B cell (primary cell): ENCODE data around the gene CHD9. TPM values are rescaled to one million over a fixed set of nuclear protein-coding genes. Genes with fewer than 3 reads are reported as not detected.
A peak's percentile ranks its signal among the peaks of the same experiment; 100 is the strongest.

ENCODE experiments used
- ATAC-seq: fragments of 200-7000 bp; cut with Tn5 transposase; one replicate; pipeline ENCODE4 v1.10.0; 2021; ENCODE audit warnings: low read depth, mild to moderate bottlenecking, moderate number of reproducible peaks, moderate library complexity
- CTCF ChIA-PET: fragments of 350-600 bp; sonication (Branson Sonifier 250); formaldehyde crosslinking; loops from one replicate; lab custom pipeline; 2021; ENCODE audit warnings: antibody characterized with exemption, inconsistent platforms; lab: Charles Lee
- POLR2A ChIA-PET: fragments of 350-600 bp; sonication (Branson Sonifier 250); formaldehyde crosslinking; loops from one replicate; lab custom pipeline; 2021; ENCODE audit warnings: antibody characterized with exemption; lab: Charles Lee
- DNase-seq: peaks from one replicate; pipeline ENCODE4 v3.0.0; 2013
- H2AFZ ChIP-seq: 2 replicates; pipeline ENCODE4 v1.6.1; 2012; ENCODE audit warnings: mild to moderate bottlenecking, low read depth, low read length; ENCODE audit not compliant: insufficient read depth, poor library complexity, severe bottlenecking
- H3K27ac ChIP-seq, 2 donors: 1 replicate in 1 of 2; 2 replicates in 1 of 2; pipeline ENCODE4 v1.5.1; 2012 to 2013; ENCODE audit warnings: low read length in 2 of 2, mild to moderate bottlenecking in 2 of 2, moderate library complexity in 1 of 2
- H3K27me3 ChIP-seq, 4 experiments: fragments of 200-600 bp in 1 of 4; sonication (generic) in 1 of 4; replicated peaks in 1 of 4; 1 replicate in 2 of 4; 2 replicates in 2 of 4; pipeline versions ENCODE4 v1.6.1 to v1.7.0; 2013 to 2016; ENCODE audit warnings: low read length in 3 of 4, mild to moderate bottlenecking in 2 of 4, mixed read lengths in 1 of 4, moderate library complexity in 1 of 4; ENCODE audit not compliant: insufficient read depth in 4 of 4, control insufficient read depth in 3 of 4; ENCODE audit errors: control extremely low read depth in 1 of 4
- H3K36me3 ChIP-seq, 2 experiments: replicated peaks in 1 of 2; 1 replicate in 1 of 2; 2 replicates in 1 of 2; pipeline versions ENCODE4 v1.6.1 to v1.7.1; 2013; ENCODE audit warnings: low read length in 1 of 2; ENCODE audit not compliant: insufficient read depth in 2 of 2, control insufficient read depth in 1 of 2; ENCODE audit errors: control extremely low read depth in 1 of 2, extremely low read depth in 1 of 2
- H3K4me1 ChIP-seq, 2 donors: fragments of 200-600 bp in 1 of 2; sonication (generic) in 1 of 2; 1 replicate in 1 of 2; 2 replicates in 1 of 2; pipeline versions ENCODE4 v1.5.1 to v1.6.1; 2013 to 2017; ENCODE audit warnings: low read length in 2 of 2; ENCODE audit not compliant: control insufficient read depth in 2 of 2, insufficient read depth in 2 of 2
- H3K4me2 ChIP-seq: replicated peaks from 2 replicates; pipeline ENCODE3; 2012; ENCODE audit warnings: mild to moderate bottlenecking, low read depth, low read length; ENCODE audit not compliant: poor library complexity, severe bottlenecking
- H3K4me3 ChIP-seq, 5 experiments: fragments of 200-600 bp in 1 of 5; sonication (generic) in 1 of 5; 1 replicate in 3 of 5; 2 replicates in 2 of 5; pipeline versions ENCODE4 v1.5.1 to v1.7.0; 2011 to 2016; ENCODE audit warnings: low read length in 4 of 5, mild to moderate bottlenecking in 4 of 5, low read depth in 2 of 5, control low read depth in 1 of 5, moderate library complexity in 1 of 5; ENCODE audit not compliant: insufficient read depth in 1 of 5; ENCODE audit errors: control extremely low read depth in 1 of 5, extremely low read depth in 1 of 5
- H3K79me2 ChIP-seq: fragments of 200-600 bp; sonication (generic); one replicate; pipeline ENCODE4 v1.6.0; 2016; ENCODE audit warnings: low read length; ENCODE audit not compliant: control insufficient read depth, insufficient read depth
- H3K9ac ChIP-seq: fragments of 200-600 bp; sonication (generic); 2 replicates; pipeline ENCODE4 v1.6.1; 2017; ENCODE audit warnings: mild to moderate bottlenecking, low read length, moderate library complexity
- H3K9me3 ChIP-seq, 3 donors: one replicate each; pipeline versions ENCODE4 v1.6.1 to v1.7.1; 2013; ENCODE audit warnings: low read length in 2 of 3; ENCODE audit not compliant: control insufficient read depth in 2 of 3, insufficient read depth in 1 of 3; ENCODE audit errors: control extremely low read depth in 1 of 3
- H4K20me1 ChIP-seq: 2 replicates; pipeline ENCODE4 v1.6.0; 2012; ENCODE audit warnings: mild to moderate bottlenecking, low read length; ENCODE audit not compliant: insufficient read depth, control insufficient read depth, poor library complexity, severe bottlenecking
- H3K27ac Mint-ChIP-seq: one replicate; pipeline ENCODE4 v1.8.0; 2021; ENCODE audit warnings: mixed read lengths
- H3K27me3 Mint-ChIP-seq: one replicate; pipeline ENCODE4 v1.8.0; 2021; ENCODE audit warnings: mixed read lengths
- H3K4me1 Mint-ChIP-seq: one replicate; pipeline ENCODE4 v1.8.0; 2021; ENCODE audit warnings: mixed read lengths
- H3K4me3 Mint-ChIP-seq: one replicate; pipeline ENCODE4 v1.8.0; 2021; ENCODE audit warnings: mixed read lengths
- H3K9me3 Mint-ChIP-seq: one replicate; pipeline ENCODE4 v1.8.0; 2022; ENCODE audit warnings: mixed read lengths; ENCODE audit not compliant: insufficient read depth
- CTCF ChIP-seq: fragments of 200-600 bp; IDR thresholded peaks from one replicate; pipeline ENCODE4 v1.8.0; 2022; ENCODE audit warnings: antibody characterized with exemption, mild to moderate bottlenecking
- EZH2 ChIP-seq: IDR thresholded peaks from 2 replicates; pipeline ENCODE4 v1.6.1; 2012; ENCODE audit warnings: borderline replicate concordance, low read depth, mild to moderate bottlenecking, moderate library complexity, low read length; ENCODE audit not compliant: insufficient read depth, poor library complexity, severe bottlenecking
- WGBS: methylation state at CpG from one replicate; pipeline ENCODE4 v1.1.5; 2013; ENCODE audit warnings: missing lambda C conversion rate; ENCODE audit not compliant: insufficient coverage; 5-methylcytosine and 5-hydroxymethylcytosine counted together
- intact Hi-C: fragments of 100-400 bp; cut with micrococcal nuclease; formaldehyde crosslinking; loops from one replicate; pipeline ENCODE4 v1.10.0; 2022
- polyA plus RNA-seq: library from polyadenylated mRNA; depleted of rRNA; stranded (reverse); fragments of >200 nt; gene quantifications from 2 replicates; pipeline ENCODE4 v1.2.3, GENCODE V29; 2012
- total RNA-seq, 2 donors: library from RNA; stranded (reverse); fragments of 120-200 nt in 1 of 2; gene quantifications; 1 replicate in 1 of 2; 2 replicates in 1 of 2; pipeline versions ENCODE4 v1.2.3 to v1.2.4, GENCODE V29; 2013 to 2022

Gene CHD9
- total and polyA plus RNA-seq, 2 donors (not counting 1 experiment from before 2014, with no cell fraction given) = 12.2 to 102 TPM

- Histone ChIP-seq H3K4me2 (no peak overlapping the region), H3K27me3 (peaks cover 0 to 27% (median 16%) of the 10 kb centered on the region in 4 experiments), H2AFZ (no peak overlapping the region), H3K9ac (no peak overlapping the region), H3K9me3 (peaks cover 0 to 10% (median 1%) of the 10 kb centered on the region in 3 donors), H3K79me2 (no peaks in the 10 kb centered on the region), H3K4me3 (peak overlapping the region in 1 of 5 experiments; percentile 50), H3K4me1 (peaks cover 4 to 9% of the 10 kb centered on the region in 2 donors), H3K27ac (no peak overlapping the region), H4K20me1 (no peaks in the 10 kb centered on the region), H3K36me3 (no peaks in the 10 kb centered on the region)
- intact Hi-C loops = no loop called here
- no peak for DNase-seq
- WGBS = no CpG with 5 or more reads among the region's 1 CpG
- Mint-ChIP-seq H3K27ac (no peak overlapping the region), H3K27me3 (peaks cover 39% of the 10 kb centered on the region), H3K4me1 (peaks cover 10% of the 10 kb centered on the region), H3K9me3 (no peaks in the 10 kb centered on the region), H3K4me3 (no peak overlapping the region)
- CTCF ChIA-PET = no interaction called here
- TF ChIP-seq EZH2 (no peak), CTCF (no peak)
- ATAC-seq = no peak
- POLR2A ChIA-PET = no interaction called here
Observed at GRCh38 chr16:53369921-53370320, 315.1 kb downstream of the CHD9 start.

- TF ChIP-seq CTCF (no peak), EZH2 (no peak)
- CTCF ChIA-PET = no interaction called here
- Histone ChIP-seq H3K27me3 (peaks cover 0 to 27% (median 16%) of the 10 kb centered on the region in 4 experiments), H3K36me3 (no peaks in the 10 kb centered on the region), H3K27ac (no peak overlapping the region), H3K4me1 (peaks cover 4 to 9% of the 10 kb centered on the region in 2 donors), H3K79me2 (no peaks in the 10 kb centered on the region), H4K20me1 (no peaks in the 10 kb centered on the region), H3K4me3 (peak overlapping the region in 1 of 5 experiments; percentile 25), H3K9me3 (peaks cover 0 to 10% (median 1%) of the 10 kb centered on the region in 3 donors), H3K4me2 (no peak overlapping the region), H2AFZ (peak overlapping the region; percentile 10), H3K9ac (no peak overlapping the region)
- DNase-seq (no peak), ATAC-seq (no peak)
- Mint-ChIP-seq H3K4me1 (peaks cover 10% of the 10 kb centered on the region), H3K27ac (no peak overlapping the region), H3K9me3 (no peaks in the 10 kb centered on the region), H3K4me3 (no peak overlapping the region), H3K27me3 (peaks cover 37% of the 10 kb centered on the region)
- POLR2A ChIA-PET = no interaction called here
- intact Hi-C loops = no loop called here
Observed at GRCh38 chr16:53370827-53371226, 316.0 kb downstream of the CHD9 start.
